Activated naive CD4-positive, alpha-beta T cell treated with anti-CD3 and anti-CD28 coated beads, Interleukin-2, amount 50 U/mL, for 72 hours (primary cell): ENCODE data around the gene CTDP1. TPM values are rescaled to one million over a fixed set of nuclear protein-coding genes. Genes with fewer than 3 reads are reported as not detected.
"Not testable (repeated sequence)": the region's sequence is repeated elsewhere in the genome, so short reads cannot be mapped to it uniquely, and the experiment has no call there.

ENCODE experiments used
- ATAC-seq, 2 donors: fragments of 150-1000 bp; cut with Tn5 transposase; 2 replicates each; pipeline ENCODE4 v1.10.0; 2021; ENCODE audit warnings: mild to moderate bottlenecking in 2 of 2, moderate library complexity in 2 of 2
- DNase-seq, 2 donors: peaks; one replicate each; pipeline ENCODE4 v3.0.0; 2021 to 2022; ENCODE audit warnings: low spot score in 2 of 2
- H3K27ac Mint-ChIP-seq, 2 donors: one replicate each; pipeline ENCODE4 v1.8.0; 2022; ENCODE audit warnings: mild to moderate bottlenecking in 2 of 2, mixed read lengths in 2 of 2
- H3K36me3 Mint-ChIP-seq, 2 donors: one replicate each; pipeline ENCODE4 v1.8.0; 2022; ENCODE audit warnings: mixed read lengths in 2 of 2
- H3K9me3 Mint-ChIP-seq, 2 donors: one replicate each; pipeline ENCODE4 v1.8.0; 2022; ENCODE audit warnings: mixed read lengths in 2 of 2
- total RNA-seq, 2 donors: library from RNA; stranded (reverse); gene quantifications; one replicate each; pipeline ENCODE4 v1.2.3, GENCODE V29; 2022

The CTDP1 gene
- total RNA-seq, 2 donors from 2014 or later = 37.5 to 81.4 TPM

GRCh38 chr18:79687806-79688205 lies 8.2 kb downstream of the CTDP1 start:
- no peaks in the 10 kb centered on the region for H3K9me3 Mint-ChIP-seq
- H3K27ac Mint-ChIP-seq = peak overlapping the region in 1 of 2 donors; percentile 60
- DNase-seq (no peak), ATAC-seq (peak in 1 of 2 donors; percentile 64)
- peaks cover 8 to 28% of the 10 kb centered on the region in 2 donors for H3K36me3 Mint-ChIP-seq

DNA sequence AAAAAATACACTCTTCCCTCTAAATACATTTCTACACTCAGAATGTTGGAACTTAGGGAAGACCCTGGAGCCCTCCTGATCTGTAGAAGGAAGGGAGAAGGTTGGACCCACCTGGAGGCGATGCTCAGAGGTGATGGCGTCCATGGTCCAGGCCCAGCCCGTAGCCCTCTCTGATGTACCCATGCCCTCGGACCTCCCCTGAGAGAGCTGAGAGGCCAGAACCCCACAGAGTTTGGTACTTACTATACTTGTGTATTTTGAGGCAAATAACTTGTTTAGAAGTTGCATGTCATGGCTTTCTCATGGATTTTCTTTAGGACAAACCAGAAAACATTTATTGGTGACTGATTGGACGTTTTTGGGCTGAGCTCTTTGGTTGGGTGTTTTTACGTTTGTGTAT lies 10.5 kb downstream of the CTDP1 start:
- DNase-seq (no peak), ATAC-seq (no peak)
- H3K9me3 Mint-ChIP-seq = no peaks in the 10 kb centered on the region
- peak overlapping the region; percentile 54 to 75 for H3K27ac Mint-ChIP-seq
- H3K36me3 Mint-ChIP-seq = peaks cover 0 to 10% of the 10 kb centered on the region in 2 donors

DNA sequence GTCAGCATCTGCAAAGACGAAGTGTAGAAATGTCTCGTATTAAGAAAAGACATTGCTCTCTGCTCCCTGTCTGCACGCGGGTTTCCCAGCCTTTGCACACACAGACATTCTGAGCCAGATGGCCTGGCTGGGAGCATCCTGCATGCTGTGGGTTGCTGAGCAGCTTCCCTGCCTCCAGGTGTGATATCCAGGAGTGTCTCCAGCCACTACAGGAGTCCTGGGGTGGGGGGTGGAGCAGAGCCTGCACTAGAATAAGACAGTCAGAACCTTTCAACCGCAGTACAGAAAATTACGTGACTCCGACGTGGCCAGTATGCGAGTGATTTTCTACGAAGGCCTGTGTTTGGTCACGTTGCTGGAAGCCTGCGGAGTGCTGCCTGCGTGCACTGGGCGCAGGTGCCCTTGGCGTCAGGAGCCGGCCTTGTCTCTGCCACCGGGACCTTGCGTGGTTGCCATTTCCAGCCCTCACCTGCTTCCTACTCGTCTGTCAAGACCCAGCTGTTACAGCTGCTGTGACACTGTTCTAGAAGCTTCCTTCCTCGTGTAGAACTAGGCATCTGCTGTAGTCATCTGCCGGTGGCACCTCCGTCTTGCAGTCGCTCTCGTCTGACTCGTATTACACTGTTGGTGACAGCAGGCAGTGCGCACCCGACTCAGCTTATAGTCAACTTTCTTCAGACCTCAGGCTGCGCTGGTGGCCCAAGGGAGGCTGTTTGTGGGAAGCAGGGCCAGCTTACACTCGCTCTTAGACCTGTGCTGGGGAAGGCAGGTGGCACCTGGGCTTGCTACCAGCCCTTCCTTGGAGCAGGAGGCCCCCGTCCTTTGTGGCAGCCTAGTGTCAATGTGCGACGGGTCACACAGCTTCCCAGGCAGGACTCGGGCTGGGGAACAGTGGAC lies 11.2 kb downstream of the CTDP1 start:
- Mint-ChIP-seq H3K9me3 (no peaks in the 10 kb centered on the region), H3K27ac (peak overlapping the region; percentile 54 to 75), H3K36me3 (peaks cover 0 to 6% of the 10 kb centered on the region in 2 donors)
- DNase-seq (no peak), ATAC-seq (peak in 1 of 2 donors; percentile 29)

GRCh38 chr18:79692056-79692455 lies 12.5 kb downstream of the CTDP1 start:
- ATAC-seq = no peak
- H3K36me3 Mint-ChIP-seq = no peaks in the 10 kb centered on the region
- H3K27ac Mint-ChIP-seq = peak overlapping the region; percentile 43 to 46
- no peak for DNase-seq
- no peaks in the 10 kb centered on the region for H3K9me3 Mint-ChIP-seq

- DNase-seq (no peak), ATAC-seq (no peak)
- Mint-ChIP-seq H3K36me3 (peaks cover 2 to 4% of the 10 kb centered on the region in 2 donors), H3K9me3 (no peaks in the 10 kb centered on the region), H3K27ac (peak overlapping the region; percentile 43 to 46)
Measured at GRCh38 chr18:79692886-79693285, 13.3 kb downstream of the CTDP1 start.

DNA sequence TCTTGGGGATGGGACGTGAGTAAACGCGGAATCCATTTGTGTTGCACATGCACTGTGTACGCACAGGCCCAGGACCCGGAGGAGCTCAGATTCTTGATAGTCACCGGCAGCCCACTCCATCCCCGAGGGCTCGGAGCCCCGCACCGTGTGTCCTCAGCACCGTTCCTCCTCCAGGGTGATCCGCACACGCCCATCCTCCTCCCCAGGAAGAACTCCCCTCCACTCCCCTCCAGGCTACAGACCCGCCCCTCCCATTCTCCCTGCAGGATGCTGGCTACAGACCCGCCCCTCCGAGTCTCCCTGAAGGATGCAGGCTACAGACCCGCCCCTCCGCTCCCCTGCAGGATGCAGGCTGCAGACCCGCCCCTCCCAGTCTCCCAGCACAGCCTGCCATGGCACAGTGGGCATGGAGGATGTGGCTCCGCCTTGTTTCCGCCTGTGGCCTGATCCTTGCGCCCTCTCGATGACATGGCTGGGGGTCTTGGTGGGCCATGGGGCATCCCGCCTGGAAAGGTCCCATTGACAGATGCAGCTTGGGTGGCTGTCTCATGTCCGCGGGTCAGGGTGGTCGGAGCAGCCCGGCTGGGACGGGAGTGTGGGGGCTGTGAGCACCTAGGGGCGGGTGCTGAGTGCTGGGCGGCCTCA lies 14.1 kb downstream of the CTDP1 start:
- peaks cover 7 to 8% of the 10 kb centered on the region in 2 donors for H3K36me3 Mint-ChIP-seq
- peak overlapping the region in 1 of 2 donors; percentile 56 for H3K27ac Mint-ChIP-seq
- H3K9me3 Mint-ChIP-seq = no peaks in the 10 kb centered on the region
- no peak for DNase-seq
- no peak for ATAC-seq

- ATAC-seq, H3K9me3 Mint-ChIP-seq, H3K36me3 Mint-ChIP-seq, DNase-seq: not testable (repeated sequence)
- H3K27ac Mint-ChIP-seq = peak overlapping the region in 1 of 2 donors; percentile 56
Measured at GRCh38 chr18:79694206-79694894, 14.7 kb downstream of the CTDP1 start.

DNA sequence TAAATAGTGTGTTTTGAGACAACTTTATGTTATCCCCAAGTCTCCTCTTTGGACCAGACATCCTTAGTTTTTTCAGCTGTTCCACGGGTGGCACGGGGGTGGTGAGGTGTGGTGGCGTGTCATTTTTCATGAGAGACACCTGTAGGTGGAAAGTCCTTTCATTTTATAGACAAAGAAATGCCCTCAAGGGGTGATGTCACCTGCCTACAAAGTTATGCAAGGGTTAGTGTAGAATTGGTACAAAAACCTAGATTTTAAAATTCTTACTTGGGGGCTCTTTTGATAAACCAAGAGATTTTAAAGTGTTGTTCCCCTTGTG lies 15.3 kb downstream of the CTDP1 start:
- ATAC-seq = no peak
- Mint-ChIP-seq H3K27ac (no peak overlapping the region), H3K36me3 (peaks cover 7 to 9% of the 10 kb centered on the region in 2 donors)

GRCh38 chr18:79695269-79695668 lies 15.7 kb downstream of the CTDP1 start:
- Mint-ChIP-seq H3K9me3 (no peaks in the 10 kb centered on the region), H3K27ac (no peak overlapping the region), H3K36me3 (peaks cover 7 to 13% of the 10 kb centered on the region in 2 donors)
- DNase-seq (no peak), ATAC-seq (no peak)

More for the DNA sequence above, 15.3 kb downstream of the CTDP1 start:
- no peaks in the 10 kb centered on the region for H3K9me3 Mint-ChIP-seq
- no peak for DNase-seq

- peaks cover 7 to 16% of the 10 kb centered on the region in 2 donors for H3K36me3 Mint-ChIP-seq
- no peaks in the 10 kb centered on the region for H3K9me3 Mint-ChIP-seq
- ATAC-seq (no peak), DNase-seq (no peak)
- H3K27ac Mint-ChIP-seq = no peak overlapping the region
Measured at GRCh38 chr18:79695856-79696850, 16.6 kb downstream of the CTDP1 start.

DNA sequence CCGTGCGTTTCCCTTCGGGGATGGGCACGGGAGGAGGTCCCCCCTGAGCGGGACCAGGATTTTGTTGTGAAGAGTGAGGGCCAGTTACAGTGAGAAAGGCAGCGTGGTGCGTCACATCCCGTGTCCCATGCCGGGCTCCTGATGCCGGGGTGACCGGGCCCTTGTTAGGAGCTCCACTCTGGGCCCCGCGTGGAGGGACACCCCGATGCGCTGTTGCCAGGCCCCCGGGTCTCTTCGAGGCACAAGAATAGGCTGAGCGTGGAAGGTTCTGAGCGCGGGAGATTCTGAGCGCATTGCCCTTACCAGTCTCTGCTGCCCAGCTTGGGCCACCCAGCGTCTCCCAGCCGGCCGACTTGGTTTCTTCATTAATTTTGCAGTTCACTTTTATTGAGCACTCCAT lies 17.6 kb downstream of the CTDP1 start:
- H3K36me3 Mint-ChIP-seq = peaks cover 13 to 16% of the 10 kb centered on the region in 2 donors
- no peak for ATAC-seq
- no peak overlapping the region for H3K27ac Mint-ChIP-seq
- no peaks in the 10 kb centered on the region for H3K9me3 Mint-ChIP-seq
- no peak for DNase-seq

- no peak for DNase-seq
Measured at GRCh38 chr18:79697976-79698375, 18.4 kb downstream of the CTDP1 start.

DNA sequence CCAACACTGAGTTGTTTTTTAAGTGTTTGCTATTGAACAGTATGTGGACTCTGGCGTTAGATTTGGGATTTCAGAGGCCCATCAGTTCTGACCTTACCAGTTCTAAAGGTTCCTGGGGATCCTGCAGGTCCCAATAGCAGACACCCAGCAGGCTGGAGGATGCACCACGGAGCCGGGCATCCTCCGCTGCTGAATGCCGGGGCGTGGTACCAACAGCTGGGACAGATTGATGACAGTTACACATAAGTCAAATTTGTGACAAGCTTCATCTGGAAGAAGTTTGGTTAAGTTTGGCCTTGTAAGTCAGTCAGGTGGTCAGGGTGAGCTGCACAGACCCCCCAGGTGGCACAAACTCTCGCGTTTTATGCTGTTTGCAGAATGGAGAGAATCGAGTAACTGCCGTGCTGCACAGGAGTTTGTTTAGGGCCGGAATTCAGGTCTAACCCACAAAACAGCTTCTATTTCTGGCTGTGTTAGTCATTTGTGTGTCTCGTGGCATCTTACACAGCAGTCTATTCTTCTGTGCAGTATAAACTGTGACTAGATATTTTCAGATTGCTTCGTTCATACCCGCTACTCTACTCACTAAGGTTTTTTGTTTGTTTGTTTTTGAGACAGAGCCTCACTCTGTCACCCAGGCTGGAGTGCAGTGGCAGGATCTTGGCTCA lies 19.2 kb downstream of the CTDP1 start:
- Mint-ChIP-seq H3K36me3 (peaks cover 18 to 21% of the 10 kb centered on the region in 2 donors), H3K27ac (no peak overlapping the region), H3K9me3 (no peaks in the 10 kb centered on the region)
- DNase-seq (no peak), ATAC-seq (no peak)

More at GRCh38 chr18:79697976-79698375, 18.4 kb downstream of the CTDP1 start:
- ATAC-seq = no peak
- peaks cover 13 to 16% of the 10 kb centered on the region in 2 donors for H3K36me3 Mint-ChIP-seq
- H3K27ac Mint-ChIP-seq = peak overlapping the region in 1 of 2 donors; percentile 4
- no peaks in the 10 kb centered on the region for H3K9me3 Mint-ChIP-seq

DNA sequence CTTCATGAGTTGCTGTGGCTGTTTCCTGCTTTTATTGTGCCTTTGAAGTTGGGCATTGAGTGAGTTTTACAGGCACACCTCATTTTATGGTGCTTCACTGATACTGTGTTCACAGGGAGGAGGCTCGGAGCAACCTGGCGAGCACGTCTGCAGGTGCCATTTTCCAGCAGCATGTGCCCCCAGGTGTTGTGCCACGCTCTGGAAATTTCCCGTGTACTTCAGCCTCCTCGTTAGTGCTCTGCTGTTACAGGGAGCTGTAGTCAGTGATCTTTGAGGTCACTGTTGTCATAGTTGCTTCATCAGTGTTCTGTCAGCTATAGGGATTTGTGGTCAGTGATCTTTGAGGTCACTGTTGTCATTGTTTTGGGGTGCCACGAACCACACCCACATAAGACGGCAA lies 20.1 kb downstream of the CTDP1 start:
- ATAC-seq = peak in 1 of 2 donors; percentile 61
- no peak for DNase-seq
- Mint-ChIP-seq H3K36me3 (peaks cover 22 to 26% of the 10 kb centered on the region in 2 donors), H3K27ac (peak overlapping the region in 1 of 2 donors; percentile 31), H3K9me3 (no peaks in the 10 kb centered on the region)

DNA sequence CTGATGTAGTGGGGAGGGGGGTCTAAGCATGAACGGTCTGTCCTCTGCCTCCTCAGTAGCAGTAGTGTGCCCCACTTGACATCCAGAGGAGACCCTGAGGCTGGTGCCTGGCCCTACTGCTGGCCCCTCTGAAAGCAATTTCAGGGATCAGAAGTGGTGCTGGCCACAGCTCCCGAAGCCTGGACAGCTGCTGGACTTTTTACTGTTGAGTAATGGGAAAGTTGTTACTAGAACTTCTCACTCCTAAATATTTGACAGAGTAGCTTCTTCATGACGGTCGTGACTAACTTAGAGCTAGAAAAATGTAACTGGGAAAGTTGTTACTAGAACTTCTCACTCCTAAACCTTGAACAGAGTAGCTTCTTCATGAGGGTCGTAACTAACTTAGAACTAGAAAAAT lies 23.3 kb downstream of the CTDP1 start:
- Mint-ChIP-seq H3K36me3 (peaks cover 24 to 43% of the 10 kb centered on the region in 2 donors), H3K9me3 (no peaks in the 10 kb centered on the region)

More for the DNA sequence above, 23.3 kb downstream of the CTDP1 start:
- no peak for DNase-seq
- ATAC-seq = no peak
- peak overlapping the region in 1 of 2 donors; percentile 55 for H3K27ac Mint-ChIP-seq
